Stimulated activated naive CD8-positive, alpha-beta T cell treated with anti-CD3 and anti-CD28 coated beads, Interleukin-15, amount 100 ng/mL, for 72 hours (primary cell): ENCODE measurements around the gene NPTX1.

Experiments used
- ATAC-seq: fragments of 150-1000 bp; cut with Tn5 transposase; 2 replicates; pipeline ENCODE4 v1.10.0; 2021; ENCODE audit warnings: mild to moderate bottlenecking, moderate library complexity
- DNase-seq, 2 donors: peaks; one replicate each; pipeline ENCODE4 v3.0.0; 2021 to 2022
- H3K27ac Mint-ChIP-seq, 2 donors: one replicate each; pipeline ENCODE4 v1.8.0; 2022; ENCODE audit warnings: mild to moderate bottlenecking in 2 of 2, mixed read lengths in 2 of 2, moderate library complexity in 2 of 2
- H3K27me3 Mint-ChIP-seq: one replicate; pipeline ENCODE4 v1.8.0; 2022; ENCODE audit warnings: mixed read lengths
- H3K4me1 Mint-ChIP-seq: one replicate; pipeline ENCODE4 v1.8.0; 2022; ENCODE audit warnings: mild to moderate bottlenecking, mixed read lengths
- H3K4me3 Mint-ChIP-seq, 2 donors: one replicate each; pipeline ENCODE4 v1.8.0; 2022; ENCODE audit warnings: mild to moderate bottlenecking in 2 of 2, mixed read lengths in 2 of 2, moderate library complexity in 1 of 2
- H3K9me3 Mint-ChIP-seq, 2 donors: one replicate each; pipeline ENCODE4 v1.8.0; 2022; ENCODE audit warnings: mixed read lengths in 2 of 2

Gene NPTX1

DNA sequence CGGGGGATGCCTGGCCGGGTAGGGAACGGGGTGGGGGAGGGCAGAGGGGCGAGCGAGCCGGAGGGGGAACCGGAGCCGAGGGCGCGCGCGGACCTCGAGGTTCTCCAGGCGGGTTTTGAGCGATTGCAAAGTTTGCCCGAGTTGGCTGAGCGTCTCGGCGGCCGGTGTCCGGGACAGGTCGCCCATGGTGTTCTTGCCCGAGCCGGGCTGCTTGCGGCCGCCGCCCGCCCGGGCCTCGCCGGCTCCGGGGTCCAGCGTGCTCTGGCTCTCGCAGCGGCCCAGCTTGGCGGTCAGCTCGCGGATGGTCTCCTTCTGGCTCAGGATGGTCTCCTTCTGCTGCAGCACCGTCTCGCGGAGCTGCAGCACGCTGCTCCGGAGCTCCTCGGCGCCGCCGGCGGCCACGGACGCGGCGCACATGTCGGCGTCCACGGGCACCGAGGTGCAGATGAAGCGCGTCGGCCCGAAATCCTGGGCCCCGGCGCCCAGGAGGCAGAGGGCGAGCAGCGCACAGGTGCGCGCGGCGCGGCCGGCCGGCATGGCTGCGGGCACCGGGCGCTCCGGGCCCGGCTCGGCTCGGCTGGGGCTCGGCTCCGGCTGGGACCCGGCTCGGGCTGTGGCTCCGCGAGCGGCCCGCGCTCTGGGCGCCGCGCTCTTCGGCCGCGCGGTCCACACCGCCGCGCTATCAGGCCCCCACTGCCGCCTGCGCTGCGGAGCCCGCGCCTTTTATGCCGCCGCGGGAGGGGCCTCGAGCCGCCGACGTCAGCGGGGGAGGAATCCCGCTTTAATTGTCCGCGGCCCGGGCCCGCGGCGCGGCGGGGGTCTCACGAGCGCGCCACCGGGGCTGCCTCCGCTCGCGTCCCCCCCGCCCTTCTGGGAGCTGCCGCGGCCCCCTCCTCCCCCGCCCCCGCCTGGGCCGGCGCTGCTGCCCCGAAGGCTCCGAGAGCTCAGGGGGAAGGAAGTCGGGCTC, at the start of gene NPTX1:
TSS of gene NPTX1 (minus strand) at position 698 of the 967 bp plus-strand sequence. CDS start at position 537, 161 bp downstream.
- H3K27ac Mint-ChIP-seq, result peak within 1 kb of the TSS in 1 of 2 donors; percentile 71
- H3K9me3 Mint-ChIP-seq, result no peaks in the 10 kb centered on the region
- DNase-seq, result peak in 1 of 2 donors; percentile 23
- peaks cover 51% of the 10 kb centered on the region for H3K4me1 Mint-ChIP-seq
- peak within 1 kb of the TSS; percentile 77 to 84 for H3K4me3 Mint-ChIP-seq
- ATAC-seq, result peak; percentile 18
- peaks cover 76% of the 10 kb centered on the region for H3K27me3 Mint-ChIP-seq

DNA sequence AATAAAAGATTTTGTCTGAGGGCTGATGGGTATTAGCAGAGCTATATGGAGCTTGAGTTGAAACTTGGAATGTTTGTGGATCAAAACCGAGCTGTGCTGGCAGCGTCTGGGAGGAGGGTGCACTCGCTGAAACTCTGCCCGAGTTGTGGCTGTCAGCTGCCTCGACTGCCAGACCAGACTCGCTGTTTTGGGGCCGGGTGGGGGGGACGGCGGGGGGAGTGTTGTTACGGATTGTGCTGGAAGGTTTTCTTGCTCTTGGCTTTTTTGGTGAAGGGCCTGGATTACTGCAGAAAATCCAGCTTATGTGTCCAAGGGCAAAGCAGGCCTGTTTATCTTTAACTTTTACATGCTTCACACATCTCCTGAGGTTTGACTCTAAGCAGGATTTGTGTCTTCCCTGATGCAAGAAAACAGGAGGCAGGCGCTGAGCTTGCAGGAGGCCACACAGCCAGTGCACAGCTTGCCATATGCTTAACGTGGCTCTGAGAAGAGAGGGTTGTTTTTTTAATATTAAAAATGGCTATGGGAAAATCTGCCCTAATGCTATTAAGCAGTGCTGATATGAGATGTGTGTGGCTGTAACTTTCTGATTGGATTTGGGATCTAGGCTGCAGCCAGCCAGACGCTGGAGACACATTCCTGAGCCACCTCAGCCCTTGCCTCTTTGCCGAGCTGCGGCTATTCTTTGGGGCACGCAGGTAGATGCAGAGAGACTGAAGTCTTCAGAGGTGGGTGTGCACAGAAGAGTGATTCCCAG, 47.7 kb upstream of the NPTX1 start:
- no peak for ATAC-seq
- H3K4me3 Mint-ChIP-seq, result no peak overlapping the region
- no peak overlapping the region for H3K27ac Mint-ChIP-seq
- H3K9me3 Mint-ChIP-seq, result no peaks in the 10 kb centered on the region
- no peak for DNase-seq
- no peaks in the 10 kb centered on the region for H3K4me1 Mint-ChIP-seq
- peaks cover 45% of the 10 kb centered on the region for H3K27me3 Mint-ChIP-seq

DNA sequence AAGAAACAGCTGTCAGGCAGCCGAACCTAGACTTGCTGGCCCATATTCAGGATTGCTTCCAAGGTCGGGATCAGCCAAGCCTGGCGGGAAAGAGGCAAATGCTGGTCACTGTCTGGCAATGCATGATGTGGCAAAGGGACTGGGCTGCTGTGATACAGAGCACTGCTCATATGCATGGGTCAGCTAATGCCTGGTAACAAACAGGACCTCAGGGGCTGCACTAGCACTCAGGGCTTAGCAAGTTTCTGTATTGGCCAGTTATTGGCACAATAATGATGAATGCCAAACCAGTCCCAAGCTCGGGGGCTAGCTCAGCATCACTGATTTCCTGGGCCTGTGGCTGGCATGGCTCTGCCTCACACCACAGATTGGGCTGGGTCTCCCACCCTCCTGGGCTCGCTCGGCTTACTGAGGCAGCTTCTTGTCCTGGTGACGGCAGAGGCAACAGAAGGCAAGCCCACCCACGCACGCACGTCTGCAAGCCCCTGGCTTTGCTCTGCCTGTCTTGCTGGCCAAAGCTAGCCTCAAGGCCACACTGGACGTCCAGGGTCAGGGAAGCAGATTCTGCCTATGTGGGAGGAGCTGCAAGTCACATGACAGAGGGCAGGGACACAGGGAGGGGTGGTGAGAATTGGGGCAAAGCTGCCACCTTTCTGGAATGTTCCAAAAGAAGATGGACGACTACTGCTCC, 46.8 kb upstream of the NPTX1 start:
- no peak overlapping the region for H3K27ac Mint-ChIP-seq
- H3K9me3 Mint-ChIP-seq, result no peaks in the 10 kb centered on the region
- H3K4me1 Mint-ChIP-seq, result no peaks in the 10 kb centered on the region
- DNase-seq (no peak), ATAC-seq (no peak)
- H3K27me3 Mint-ChIP-seq, result peaks cover 40% of the 10 kb centered on the region
- H3K4me3 Mint-ChIP-seq, result no peak overlapping the region

DNA sequence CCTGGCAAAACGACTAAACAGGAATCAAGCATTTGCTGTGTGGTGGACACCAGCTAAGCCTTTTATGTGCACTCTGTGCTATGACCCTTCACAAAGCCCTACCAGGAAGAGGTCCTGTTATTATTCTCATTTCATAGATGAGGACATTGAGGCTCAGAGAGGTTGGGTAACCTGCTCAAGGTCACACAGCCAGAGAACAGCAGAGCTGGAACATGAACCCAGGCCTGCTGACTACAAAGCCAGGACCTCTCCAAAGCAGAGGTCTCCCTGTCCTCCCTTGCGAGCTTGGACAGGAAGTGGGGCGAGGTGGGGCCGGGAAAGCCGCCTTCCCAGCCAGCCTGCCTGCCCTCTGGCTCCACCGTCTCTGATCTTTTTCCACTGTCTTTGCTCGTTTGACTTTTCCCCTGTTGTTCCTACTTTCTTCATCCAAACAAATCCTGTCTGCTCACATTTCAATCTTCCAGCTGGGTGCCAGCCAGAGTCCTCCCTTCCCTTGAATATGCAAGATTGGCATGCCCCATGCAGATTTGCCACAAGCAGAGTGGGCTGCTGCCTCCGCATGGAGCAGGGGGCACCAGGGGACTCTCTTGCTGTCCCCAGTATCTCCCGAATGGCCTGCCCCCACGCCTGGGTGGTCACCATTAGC, 44.5 kb upstream of the NPTX1 start:
- H3K4me3 Mint-ChIP-seq, result no peak overlapping the region
- no peak overlapping the region for H3K27ac Mint-ChIP-seq
- no peaks in the 10 kb centered on the region for H3K4me1 Mint-ChIP-seq
- no peaks in the 10 kb centered on the region for H3K9me3 Mint-ChIP-seq
- DNase-seq (no peak), ATAC-seq (no peak)
- H3K27me3 Mint-ChIP-seq, result peaks cover 25% of the 10 kb centered on the region

DNA sequence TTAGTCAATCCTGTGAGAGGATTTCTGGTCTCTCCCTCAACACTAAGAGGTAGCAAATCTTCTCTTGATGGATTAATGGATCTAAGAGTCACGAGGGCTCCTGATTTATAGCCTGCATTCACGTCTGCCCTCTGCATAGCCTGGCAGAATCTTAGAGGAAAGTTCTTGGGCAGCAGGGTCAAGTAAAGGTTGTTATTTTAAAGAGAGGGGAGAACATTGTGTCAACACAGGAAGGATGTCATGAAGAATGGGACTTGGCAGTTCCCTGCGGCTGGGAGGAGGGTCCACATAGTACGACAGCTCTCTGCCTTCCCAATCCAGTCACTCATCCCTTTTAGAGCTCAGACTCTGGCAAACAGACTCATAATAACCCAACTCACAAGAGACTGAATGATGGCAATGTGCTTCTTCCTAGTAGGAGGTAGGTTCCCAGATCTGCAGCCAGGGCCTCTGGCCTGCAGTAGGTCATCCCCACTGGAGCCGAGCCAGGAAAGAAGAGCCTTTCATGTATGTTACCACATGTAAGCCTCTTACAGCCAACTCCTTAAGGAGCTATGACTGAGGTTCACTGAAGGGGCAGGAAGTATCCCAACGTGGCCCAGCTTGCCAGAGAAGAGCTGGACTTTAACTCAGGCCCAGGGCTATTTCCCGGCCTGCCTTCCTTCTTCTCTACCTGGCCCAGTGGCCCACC, 42.8 kb upstream of the NPTX1 start:
- ATAC-seq (no peak), DNase-seq (no peak)
- Mint-ChIP-seq H3K4me1 (no peaks in the 10 kb centered on the region), H3K4me3 (no peak overlapping the region), H3K9me3 (no peaks in the 10 kb centered on the region), H3K27me3 (peaks cover 15% of the 10 kb centered on the region), H3K27ac (no peak overlapping the region)

DNA sequence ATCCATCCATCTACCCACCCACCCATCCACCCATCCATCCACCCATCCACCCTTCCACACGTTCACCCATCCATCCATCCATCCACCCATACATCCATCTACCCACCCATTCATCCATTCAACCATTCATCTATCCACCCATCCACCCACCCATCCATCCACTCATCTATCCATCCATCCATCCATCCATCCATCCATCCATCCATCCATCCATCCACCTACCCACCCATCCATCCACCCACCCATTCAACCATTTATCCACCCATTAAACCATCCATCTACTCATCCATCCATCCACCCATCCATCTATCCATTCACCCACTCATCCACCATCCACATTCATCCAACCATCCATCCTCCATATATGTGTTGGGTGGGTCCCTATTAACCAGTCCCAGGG, 42.0 kb upstream of the NPTX1 start:
- DNase-seq (no peak), ATAC-seq (no peak)
- H3K27me3 Mint-ChIP-seq, result peaks cover 18% of the 10 kb centered on the region
- no peak overlapping the region for H3K4me3 Mint-ChIP-seq
- no peaks in the 10 kb centered on the region for H3K9me3 Mint-ChIP-seq
- no peaks in the 10 kb centered on the region for H3K4me1 Mint-ChIP-seq
- H3K27ac Mint-ChIP-seq, result no peak overlapping the region

- H3K27ac Mint-ChIP-seq, result no peak overlapping the region
- no peaks in the 10 kb centered on the region for H3K4me1 Mint-ChIP-seq
- peaks cover 22% of the 10 kb centered on the region for H3K27me3 Mint-ChIP-seq
- DNase-seq (no peak), ATAC-seq (no peak)
- no peak overlapping the region for H3K4me3 Mint-ChIP-seq
- no peaks in the 10 kb centered on the region for H3K9me3 Mint-ChIP-seq
Observed at GRCh38 chr17:80517641-80518040, 41.2 kb upstream of the NPTX1 start.

GRCh38 chr17:80516171-80516932, 39.9 kb upstream of the NPTX1 start:
- Mint-ChIP-seq H3K27me3 (peaks cover 21% of the 10 kb centered on the region), H3K9me3 (no peaks in the 10 kb centered on the region), H3K4me1 (no peaks in the 10 kb centered on the region), H3K4me3 (no peak overlapping the region), H3K27ac (no peak overlapping the region)
- no peak for DNase-seq
- no peak for ATAC-seq

DNA sequence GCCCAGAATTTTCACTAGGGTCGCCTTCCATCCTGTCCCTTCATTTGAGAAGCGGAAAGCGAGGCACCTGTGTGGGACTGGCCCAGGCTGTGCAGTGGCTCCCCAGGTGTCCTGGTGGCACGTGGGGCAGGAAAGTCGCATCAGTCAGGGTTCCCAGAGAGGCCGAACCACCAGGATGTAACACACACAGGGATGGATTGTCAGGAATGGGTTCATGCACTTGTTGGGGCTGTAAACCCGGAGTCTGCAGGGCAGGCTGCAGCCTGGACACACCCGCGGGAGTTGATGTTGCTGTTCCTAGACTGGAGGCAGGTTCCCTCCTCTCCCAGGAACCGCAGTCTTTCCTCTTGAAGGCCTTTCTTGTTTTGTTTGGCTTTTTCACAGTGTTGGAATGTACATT, 37.5 kb upstream of the NPTX1 start:
- ATAC-seq (no peak), DNase-seq (no peak)
- peaks cover 14% of the 10 kb centered on the region for H3K27me3 Mint-ChIP-seq
- no peak overlapping the region for H3K4me3 Mint-ChIP-seq
- no peaks in the 10 kb centered on the region for H3K9me3 Mint-ChIP-seq
- H3K27ac Mint-ChIP-seq, result no peak overlapping the region
- H3K4me1 Mint-ChIP-seq, result no peaks in the 10 kb centered on the region

DNA sequence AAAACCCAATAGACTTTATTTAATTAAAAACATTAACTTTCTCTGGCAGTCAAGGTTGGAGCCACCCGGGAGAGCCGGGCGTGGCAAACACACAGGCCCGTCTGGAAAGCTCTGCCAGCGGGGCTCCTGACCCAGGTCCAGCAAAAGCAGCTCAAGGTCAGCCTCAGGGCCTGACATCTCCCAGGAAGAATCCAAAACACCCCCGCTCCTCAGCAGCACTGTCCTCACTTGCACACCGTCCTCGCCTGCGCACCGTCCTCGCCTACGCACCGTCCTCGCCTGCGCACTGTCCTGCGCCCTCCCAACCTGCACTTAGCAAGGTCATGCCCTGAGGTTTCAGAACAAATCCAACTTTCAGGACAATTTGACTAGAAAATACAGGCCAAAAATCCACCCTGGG, 36.8 kb upstream of the NPTX1 start:
- DNase-seq, result no peak
- Mint-ChIP-seq H3K27ac (no peak overlapping the region), H3K9me3 (no peaks in the 10 kb centered on the region), H3K27me3 (peaks cover 14% of the 10 kb centered on the region), H3K4me3 (no peak overlapping the region), H3K4me1 (no peaks in the 10 kb centered on the region)
- ATAC-seq, result no peak

DNA sequence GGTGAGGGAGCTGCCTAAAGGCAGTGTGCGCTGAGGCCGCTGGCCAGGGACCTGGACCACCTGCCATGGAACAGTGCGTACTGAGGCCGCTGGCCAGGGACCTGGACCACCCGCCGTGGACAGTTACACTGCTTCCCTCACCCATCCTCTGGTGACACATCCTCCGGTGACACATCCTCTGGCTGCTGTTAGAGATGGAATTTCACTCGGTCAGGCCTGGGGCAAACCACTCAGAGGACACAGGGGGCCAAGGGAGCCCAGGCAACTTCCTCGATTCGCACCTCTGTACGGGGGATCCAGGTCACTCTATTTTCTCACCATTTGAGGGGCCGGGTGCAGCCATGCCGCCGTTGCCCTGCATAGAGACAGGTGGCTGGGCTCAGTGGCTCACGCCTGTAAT, 35.8 kb upstream of the NPTX1 start:
- Mint-ChIP-seq H3K27ac (no peak overlapping the region), H3K4me1 (peaks cover 5% of the 10 kb centered on the region), H3K27me3 (peaks cover 14% of the 10 kb centered on the region), H3K4me3 (no peak overlapping the region), H3K9me3 (no peaks in the 10 kb centered on the region)
- no peak for DNase-seq
- no peak for ATAC-seq

- Mint-ChIP-seq H3K4me1 (peaks cover 5% of the 10 kb centered on the region), H3K27ac (no peak overlapping the region), H3K9me3 (no peaks in the 10 kb centered on the region), H3K27me3 (peaks cover 9% of the 10 kb centered on the region), H3K4me3 (no peak overlapping the region)
- ATAC-seq, result no peak
- DNase-seq, result no peak
Observed at GRCh38 chr17:80511222-80512180, 35.1 kb upstream of the NPTX1 start.

DNA sequence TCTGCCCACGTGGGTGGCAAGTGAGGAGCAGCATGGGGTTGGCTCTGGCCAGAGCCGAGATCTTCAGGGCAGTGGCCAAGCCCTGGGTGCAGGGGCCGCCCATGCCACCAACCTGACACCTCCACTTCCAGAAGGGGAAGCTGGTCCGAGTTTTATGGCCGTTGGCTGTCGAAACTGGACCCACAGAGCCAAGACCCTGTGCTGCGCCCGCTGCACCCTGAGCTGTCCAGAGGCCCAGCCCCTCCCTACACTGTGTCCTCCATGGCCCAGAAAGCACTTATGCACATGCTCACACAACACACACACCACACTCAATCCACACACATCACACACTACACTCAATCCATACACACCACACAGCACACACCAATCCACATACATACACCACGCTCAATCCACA, 34.4 kb upstream of the NPTX1 start:
- no peak for DNase-seq
- no peaks in the 10 kb centered on the region for H3K9me3 Mint-ChIP-seq
- H3K27ac Mint-ChIP-seq, result no peak overlapping the region
- ATAC-seq, result no peak
- H3K27me3 Mint-ChIP-seq, result peaks cover 7% of the 10 kb centered on the region
- no peak overlapping the region for H3K4me3 Mint-ChIP-seq
- H3K4me1 Mint-ChIP-seq, result peaks cover 5% of the 10 kb centered on the region
